Esophagus mucosa (tissue), 1 donor: ENCODE data around the gene CBFA2T3. TPM values are rescaled to one million over a fixed set of nuclear protein-coding genes. Genes with fewer than 3 reads are reported as not detected.

ENCODE experiments used
- ATAC-seq: fragments of 200-7000 bp; cut with Tn5 transposase; one replicate; pipeline ENCODE4 v1.9.1; 2020
- total RNA-seq: library from RNA; stranded (reverse); gene quantifications from one replicate; pipeline ENCODE4 v1.2.4, GENCODE V29; 2023
- donor health status: DM: yes; HTN: yes; CAD: no.

The CBFA2T3 gene
- total RNA-seq, 1 donor from 2014 or later, result 1.1 TPM

- no peak for ATAC-seq
Measured at GRCh38 chr16:88995746-88996535, 18.9 kb upstream of the CBFA2T3 start.

- ATAC-seq, result no peak
Measured at GRCh38 chr16:88995194-88995593, 18.2 kb upstream of the CBFA2T3 start.

- no peak for ATAC-seq
Measured at GRCh38 chr16:88994695-88995094, 17.7 kb upstream of the CBFA2T3 start.

- no peak for ATAC-seq
Measured at GRCh38 chr16:88993946-88994600, 17.1 kb upstream of the CBFA2T3 start.

GRCh38 chr16:88993166-88993761 lies 16.3 kb upstream of the CBFA2T3 start:
- no peak for ATAC-seq

- no peak for ATAC-seq
Measured at GRCh38 chr16:88992351-88993165, 15.6 kb upstream of the CBFA2T3 start.

- no peak for ATAC-seq
Measured at GRCh38 chr16:88991813-88992350, 14.9 kb upstream of the CBFA2T3 start.

GRCh38 chr16:88989852-88990547 lies 13.0 kb upstream of the CBFA2T3 start:
- ATAC-seq, result no peak

GRCh38 chr16:88988980-88989811 lies 12.2 kb upstream of the CBFA2T3 start:
- no peak for ATAC-seq

- no peak for ATAC-seq
Measured at GRCh38 chr16:88985521-88985920, 8.5 kb upstream of the CBFA2T3 start.

- peak; percentile 40 for ATAC-seq
Measured at GRCh38 chr16:88983771-88984687, 7.0 kb upstream of the CBFA2T3 start.

- no peak for ATAC-seq
Measured at GRCh38 chr16:88983165-88983564, 6.2 kb upstream of the CBFA2T3 start.

GRCh38 chr16:88982286-88983084 lies 5.5 kb upstream of the CBFA2T3 start:
- ATAC-seq, result no peak

- no peak for ATAC-seq
Measured at GRCh38 chr16:88979353-88980015, 2.5 kb upstream of the CBFA2T3 start.

GRCh38 chr16:88978608-88979346 lies 1.8 kb upstream of the CBFA2T3 start:
- peak; percentile 14 for ATAC-seq

GRCh38 chr16:88977812-88978607 lies 1.0 kb upstream of the CBFA2T3 start:
- no peak for ATAC-seq
